Stomach (tissue), 4 donors: ENCODE data around the gene EVI5L.

Experiments
- CTCF ChIP-seq, 7 experiments: fragments of 450-650 bp in 4 of 7; fragments of 200-600 bp in 3 of 7; sonication (generic) in 3 of 7; IDR thresholded peaks; one replicate each; pipeline ENCODE4 v1.5.1; 2016 to 2019; ENCODE audit warnings: antibody characterized with exemption in 7 of 7, control low read depth in 2 of 7, mild to moderate bottlenecking in 1 of 7
- EP300 ChIP-seq: sonication (generic); formaldehyde crosslinking; IDR thresholded peaks from one replicate; pipeline ENCODE4 v1.6.1; 2017; ENCODE audit warnings: antibody characterized with exemption
- POLR2A ChIP-seq, 4 donors: fragments of 450-650 bp; IDR thresholded peaks; one replicate each; pipeline ENCODE4 v1.6.1; 2016; ENCODE audit warnings: antibody characterized with exemption in 4 of 4, control low read depth in 2 of 4, mild to moderate bottlenecking in 1 of 4, moderate library complexity in 1 of 4
- POLR2AphosphoS5 ChIP-seq, 3 donors: sonication (generic); formaldehyde crosslinking; IDR thresholded peaks; one replicate each; pipeline ENCODE4 v1.6.1; 2016; ENCODE audit warnings: antibody characterized with exemption in 3 of 3

DNA sequence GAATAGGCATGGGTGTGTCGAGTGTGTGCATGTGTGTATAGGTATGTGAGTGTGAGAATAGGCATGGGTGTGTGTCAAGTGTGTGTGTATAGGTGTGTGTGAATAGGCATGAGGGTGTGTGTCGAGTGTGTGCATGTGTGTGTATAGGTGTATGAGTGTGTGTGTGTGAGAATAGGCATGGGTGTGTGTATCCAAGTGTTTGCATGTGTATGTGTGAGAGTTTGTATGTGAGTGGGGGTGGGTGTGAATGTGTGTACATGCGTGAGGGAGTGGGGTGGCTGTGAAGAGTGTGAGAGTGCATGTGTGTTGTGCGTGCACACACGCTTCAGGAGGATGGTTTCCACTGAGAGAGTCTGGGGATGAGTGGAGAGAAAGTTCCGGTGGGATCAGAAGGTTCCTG is 13.5 kb downstream of the EVI5L start:
- TF ChIP-seq CTCF (IDR thresholded peaks at IDR 0.05) (no peak), POLR2A (IDR thresholded peaks at IDR 0.05) (no peak), POLR2AphosphoS5 (IDR thresholded peaks at IDR 0.05) (no peak), EP300 (no peak)
